Endothelial cell of umbilical vein (primary cell): ENCODE data around the gene CEP192. TPM values are rescaled to one million over a fixed set of nuclear protein-coding genes. Genes with fewer than 3 reads are reported as not detected.

ENCODE experiments used
- BruUV-seq: library from RNA; stranded (reverse); fragments of 400-500 nt; replicated peaks from 2 replicates; lab custom pipeline; 2021; lab: Mats Ljungman, UMichigan
- CTCF ChIA-PET: fragments of 300-600, 350-600 bp; sonication (Branson Sonifier 250); formaldehyde crosslinking; loops from one replicate; lab custom pipeline; 2021; ENCODE audit warnings: antibody characterized with exemption, inconsistent platforms; lab: Charles Lee
- POLR2A ChIA-PET: fragments of 300-600, 350-600 bp; sonication (Branson Sonifier 250); formaldehyde crosslinking; loops from one replicate; lab custom pipeline; 2021; ENCODE audit warnings: antibody characterized with exemption, inconsistent platforms; lab: Charles Lee
- DNase-seq: peaks from one replicate; pipeline ENCODE4 v3.0.0-alpha.2; 2011; ENCODE audit warnings: low read depth, low spot score
- FAIRE-seq: peaks from 2 replicates; lab custom pipeline; 2011; peaks lifted over from hg19 to GRCh38; lab: Jason Lieb, UNC
- H2AFZ ChIP-seq: 2 replicates; pipeline ENCODE4 v1.6.0; 2012; ENCODE audit warnings: low read depth, low read length, control low read depth, inconsistent platforms
- H3K27ac ChIP-seq: 2 replicates; pipeline ENCODE4 v1.5.1; 2011; ENCODE audit warnings: low read depth, mild to moderate bottlenecking, control low read depth, low read length, moderate library complexity; ENCODE audit not compliant: insufficient read depth
- H3K27me3 ChIP-seq, 2 experiments: 2 replicates each; pipeline versions ENCODE4 v1.6.0 to v1.6.1; 2011; ENCODE audit warnings: low read length in 2 of 2, mixed read lengths in 1 of 2; ENCODE audit not compliant: control insufficient read depth in 2 of 2, insufficient read depth in 2 of 2
- H3K36me3 ChIP-seq, 2 experiments: 2 replicates in 1 of 2; 3 replicates in 1 of 2; pipeline ENCODE4 v1.5.1; 2011; ENCODE audit warnings: low read length in 2 of 2, mild to moderate bottlenecking in 1 of 2, moderate library complexity in 1 of 2; ENCODE audit not compliant: control insufficient read depth in 2 of 2, insufficient read depth in 2 of 2; ENCODE audit errors: extremely low read depth in 1 of 2
- H3K4me1 ChIP-seq: 3 replicates; pipeline ENCODE4 v1.5.1; 2011; ENCODE audit warnings: mild to moderate bottlenecking, low read length; ENCODE audit not compliant: control insufficient read depth, insufficient read depth; ENCODE audit errors: extremely low read depth
- H3K4me2 ChIP-seq: 2 replicates; pipeline ENCODE4 v1.6.1; 2011; ENCODE audit warnings: low read length, control low read depth, mixed read lengths; ENCODE audit not compliant: insufficient read depth
- H3K4me3 ChIP-seq, 3 experiments: fragments of 200-600 bp in 1 of 3; sonication (generic), shearing (Covaris generic) in 1 of 3; replicated peaks in 1 of 3; 2 replicates each; pipeline ENCODE4 v1.5.1; 2011 to 2016; ENCODE audit warnings: control low read depth in 3 of 3, low read length in 3 of 3, mild to moderate bottlenecking in 2 of 3, inconsistent platforms in 1 of 3, low read depth in 1 of 3, moderate library complexity in 1 of 3; ENCODE audit not compliant: insufficient read depth in 1 of 3
- H3K79me2 ChIP-seq: 2 replicates; pipeline ENCODE4 v1.6.0; 2012; ENCODE audit warnings: low read length, inconsistent platforms; ENCODE audit not compliant: control insufficient read depth, insufficient read depth
- H3K9ac ChIP-seq: replicated peaks from 2 replicates; pipeline ENCODE3; 2011; ENCODE audit warnings: low read length, control low read depth; ENCODE audit not compliant: insufficient read depth; ENCODE audit errors: extremely low read depth
- H3K9me1 ChIP-seq: replicated peaks from 3 replicates; pipeline ENCODE4 v1.6.0; 2011; ENCODE audit warnings: mild to moderate bottlenecking, low read length; ENCODE audit not compliant: control insufficient read depth, insufficient read depth; ENCODE audit errors: extremely low read depth
- H3K9me3 ChIP-seq: replicated peaks from 2 replicates; pipeline ENCODE4 v1.5.1; 2012; ENCODE audit warnings: low read length, inconsistent platforms; ENCODE audit not compliant: control insufficient read depth, insufficient read depth
- H4K20me1 ChIP-seq: replicated peaks from 2 replicates; pipeline ENCODE3; 2011; ENCODE audit warnings: mild to moderate bottlenecking, low read length; ENCODE audit not compliant: control insufficient read depth, insufficient read depth; ENCODE audit errors: extremely low read depth
- CTCF ChIP-seq, 2 donors: IDR thresholded peaks; 1 replicate in 1 of 2; 2 replicates in 1 of 2; pipeline ENCODE4 v1.5.1; 2011; ENCODE audit warnings: low read length in 2 of 2, mild to moderate bottlenecking in 2 of 2, moderate library complexity in 2 of 2, control low read depth in 1 of 2, inconsistent platforms in 1 of 2, low read depth in 1 of 2; ENCODE audit not compliant: insufficient read depth in 1 of 2; ENCODE audit errors: extremely low read depth in 1 of 2
- EZH2 ChIP-seq: IDR thresholded peaks from 2 replicates; pipeline ENCODE4 v1.6.1; 2012; ENCODE audit warnings: borderline replicate concordance, low read depth, mild to moderate bottlenecking, moderate library complexity, low read length, inconsistent platforms; ENCODE audit not compliant: severe bottlenecking
- FOS ChIP-seq: IDR thresholded peaks from 2 replicates; pipeline ENCODE4 v1.6.1; 2011; ENCODE audit warnings: mild to moderate bottlenecking, low read length, moderate library complexity, borderline replicate concordance; ENCODE audit not compliant: insufficient read depth
- GATA2 ChIP-seq: IDR thresholded peaks from 2 replicates; pipeline ENCODE4 v1.7.0; 2011; ENCODE audit warnings: low read depth, mild to moderate bottlenecking, moderate library complexity, mixed read lengths, low read length; ENCODE audit not compliant: insufficient read length, insufficient read depth
- JUN ChIP-seq: IDR thresholded peaks from 2 replicates; pipeline ENCODE4 v1.6.1; 2011; ENCODE audit warnings: borderline replicate concordance, low read depth; ENCODE audit not compliant: insufficient read length, insufficient read depth
- MAX ChIP-seq: IDR thresholded peaks from 2 replicates; pipeline ENCODE4 v1.6.1; 2011; ENCODE audit not compliant: insufficient read depth, insufficient read length
- MYC ChIP-seq: IDR thresholded peaks from one replicate; pipeline ENCODE4 v1.6.1; 2011; ENCODE audit warnings: mild to moderate bottlenecking, low read depth, low read length
- POLR2A ChIP-seq: IDR thresholded peaks from 2 replicates; pipeline ENCODE4 v1.6.1; 2012; ENCODE audit warnings: low read depth, mild to moderate bottlenecking, control low read depth, low read length
- POLR2AphosphoS5 ChIP-seq: IDR thresholded peaks from 2 replicates; pipeline ENCODE4 v1.6.1; 2012; ENCODE audit warnings: low read depth, mild to moderate bottlenecking, control low read depth, low read length, moderate library complexity; ENCODE audit not compliant: insufficient read depth
- dilution Hi-C: fragments of 300-500 bp; cut with MboI; formaldehyde crosslinking; loops from one replicate; pipeline ENCODE4 v1.15.0; 2019; ENCODE audit warnings: low sequenced_read_pairs; ENCODE audit not compliant: extremely low pct_ligation_motif_present
- intact Hi-C: fragments of 100-400 bp; cut with micrococcal nuclease; formaldehyde crosslinking; loops from one replicate; pipeline ENCODE4 v1.10.0; 2022
- polyA plus RNA-seq, 4 experiments: library from polyadenylated mRNA; depleted of rRNA in 3 of 4; stranded (reverse) in 3 of 4; unstranded in 1 of 4; fragments of >200 nt; gene quantifications; 2 replicates each; pipeline versions ENCODE4 v1.2.1 to v1.2.3, GENCODE V29; 2011 to 2012; ENCODE audit warnings: missing spikeins in 1 of 4
- total RNA-seq: library from RNA; stranded (reverse); gene quantifications from 2 replicates; pipeline ENCODE4 v1.2.3, GENCODE V29; 2021

The CEP192 gene
- total and polyA plus RNA-seq, 2 donors (not counting 3 experiments of a cell fraction or from before 2014, with no cell fraction given), result 14.5 to 22.9 TPM

- peaks cover 6 to 12% of the 10 kb centered on the region in 2 experiments for H3K27me3 ChIP-seq
- H3K79me2 ChIP-seq, result no peaks in the 10 kb centered on the region
- no peaks in the 10 kb centered on the region for H3K9me1 ChIP-seq
- no peaks in the 10 kb centered on the region for H3K36me3 ChIP-seq
- no peak for FAIRE-seq
- intact Hi-C loops, result no loop called here
- ChIA-PET POLR2A (no interaction called here), CTCF (interaction anchor here (0.6 kb wide), 1 partner anchor 14 kb away, joined by 3 read pairs; no protein-coding TSS in a partner anchor)
- H3K9ac ChIP-seq, result no peak overlapping the region
- H3K27ac ChIP-seq, result no peak overlapping the region
- H3K4me1 ChIP-seq, result no peaks in the 10 kb centered on the region
- DNase-seq, result no peak
- H2AFZ ChIP-seq, result no peak overlapping the region
- BruUV-seq, result no TSS peak
- TF ChIP-seq JUN, result no peak
- TF ChIP-seq GATA2, result no peak
- no peak for TF ChIP-seq MYC
- TF ChIP-seq POLR2AphosphoS5, result no peak
- TF ChIP-seq MAX, result no peak
- TF ChIP-seq FOS, result no peak
- TF ChIP-seq POLR2A, result no peak
- no peak for TF ChIP-seq EZH2
- no peak for TF ChIP-seq CTCF (IDR thresholded peaks at IDR 0.05; ENCODE audit: extremely low read depth in 1 of 2, insufficient read depth in 1 of 2, low read depth in 1 of 2, low read length in 2 of 2)
- dilution Hi-C loops, result no loop called here
- H3K4me3 ChIP-seq, result no peak overlapping the region
- H3K4me2 ChIP-seq, result no peak overlapping the region
- H4K20me1 ChIP-seq, result no peaks in the 10 kb centered on the region
- no peaks in the 10 kb centered on the region for H3K9me3 ChIP-seq
Measured at GRCh38 chr18:13165636-13166423, 174.7 kb downstream of the CEP192 start.
